ENCODE measurements around the gene ZNF611.
"Not testable (repeated sequence)": the region's sequence is repeated elsewhere in the genome, so short reads cannot be mapped to it uniquely, and the experiment has no call there.

The ZNF611 gene

GRCh38 chr19:52724701-52725514 lies 9.9 kb downstream of the ZNF611 start:
- Histone ChIP-seq H3K9me3 (replicated peaks in 1 of 2; ENCODE audit: control insufficient read depth in 2 of 2, insufficient read depth in 1 of 2, low read depth in 1 of 2, low read length in 2 of 2) (peaks cover 5 to 30% of the 10 kb centered on the region in 2 donors), H3K4ac (ENCODE audit: low read length) (no peak overlapping the region), H2BK5ac (ENCODE audit: low read length) (no peak overlapping the region), H3K14ac (ENCODE audit: low read length) (no peak overlapping the region), H2BK120ac (ENCODE audit: low read depth, low read length) (no peak overlapping the region), H3K36me3 (replicated peaks in 1 of 2; ENCODE audit: control insufficient read depth in 2 of 2, insufficient read depth in 2 of 2, low read length in 2 of 2) (peaks cover 8 to 79% of the 10 kb centered on the region in 2 donors), H4K8ac (ENCODE audit: low read depth, low read length) (no peak overlapping the region), H3K4me2 (ENCODE audit: insufficient read depth, low read length, poor library complexity, severe bottlenecking) (no peak overlapping the region), H2AK5ac (ENCODE audit: low read depth, low read length) (no peak overlapping the region), H3K18ac (ENCODE audit: low read length) (no peak overlapping the region), H3K9ac (ENCODE audit: low read depth, low read length, poor library complexity) (no peak overlapping the region), H2BK15ac (ENCODE audit: low read length) (no peak overlapping the region), H4K91ac (ENCODE audit: low read depth, low read length, poor library complexity) (no peak overlapping the region), H3K23ac (ENCODE audit: low read depth, low read length, poor library complexity) (peak overlapping the region; percentile 11), H3K27me3 (ENCODE audit: control insufficient read depth in 3 of 3, insufficient read depth in 3 of 3, low read depth in 1 of 3, low read length in 3 of 3) (no peaks in the 10 kb centered on the region), H3K4me3 (ENCODE audit: low read length in 2 of 2) (peak overlapping the region in 1 of 2 donors; percentile 40), H2BK12ac (ENCODE audit: low read length) (no peak overlapping the region), H2AFZ (ENCODE audit: low read length) (no peak overlapping the region), H3K4me1 (ENCODE audit: control insufficient read depth in 2 of 2, insufficient read depth in 1 of 2, low read depth in 1 of 2, low read length in 2 of 2) (no peaks in the 10 kb centered on the region), H3K27ac (replicated peaks; ENCODE audit: low read length) (no peak overlapping the region), H3K79me1 (ENCODE audit: low read depth, low read length) (peaks cover 5% of the 10 kb centered on the region)
- DNase-seq (ENCODE audit: low spot score): no peak
- no CpG with 5 or more reads among the region's 23 CpGs for WGBS, 2 donors (ENCODE audit: extremely low coverage in 2 of 2, insufficient read length in 2 of 2, insufficient replicate concordance in 1 of 2)

GRCh38 chr19:52723907-52724598 lies 10.8 kb downstream of the ZNF611 start:
- H3K27ac ChIP-seq (replicated peaks; ENCODE audit: low read length); H2BK12ac ChIP-seq (ENCODE audit: low read length); H3K27me3 ChIP-seq (ENCODE audit: control insufficient read depth in 3 of 3, insufficient read depth in 3 of 3, low read depth in 1 of 3, low read length in 3 of 3); H4K91ac ChIP-seq (ENCODE audit: low read depth, low read length, poor library complexity); H3K23ac ChIP-seq (ENCODE audit: low read depth, low read length, poor library complexity); H2BK5ac ChIP-seq (ENCODE audit: low read length); H4K8ac ChIP-seq (ENCODE audit: low read depth, low read length); H2BK15ac ChIP-seq (ENCODE audit: low read length); H2AK5ac ChIP-seq (ENCODE audit: low read depth, low read length); H3K18ac ChIP-seq (ENCODE audit: low read length); H3K14ac ChIP-seq (ENCODE audit: low read length); H2BK120ac ChIP-seq (ENCODE audit: low read depth, low read length); H2AFZ ChIP-seq (ENCODE audit: low read length); H3K4ac ChIP-seq (ENCODE audit: low read length); H3K4me3 ChIP-seq (ENCODE audit: low read length in 2 of 2); H3K9ac ChIP-seq (ENCODE audit: low read depth, low read length, poor library complexity); H3K4me2 ChIP-seq (ENCODE audit: insufficient read depth, low read length, poor library complexity, severe bottlenecking); DNase-seq (ENCODE audit: low spot score); H3K79me1 ChIP-seq (ENCODE audit: low read depth, low read length); H3K4me1 ChIP-seq (ENCODE audit: control insufficient read depth in 2 of 2, insufficient read depth in 1 of 2, low read depth in 1 of 2, low read length in 2 of 2): not testable (repeated sequence)
- H3K36me3 ChIP-seq (replicated peaks in 1 of 2; ENCODE audit: control insufficient read depth in 2 of 2, insufficient read depth in 2 of 2, low read length in 2 of 2): peaks cover 8 to 80% of the 10 kb centered on the region in 2 donors
- WGBS, 2 donors (ENCODE audit: extremely low coverage in 2 of 2, insufficient read length in 2 of 2, insufficient replicate concordance in 1 of 2): 100% methylated on average over 1 of the region's 9 CpGs
- H3K9me3 ChIP-seq (replicated peaks in 1 of 2; ENCODE audit: control insufficient read depth in 2 of 2, insufficient read depth in 1 of 2, low read depth in 1 of 2, low read length in 2 of 2): peaks cover 5 to 33% of the 10 kb centered on the region in 2 donors

- Histone ChIP-seq H3K4me1 (ENCODE audit: control insufficient read depth in 2 of 2, insufficient read depth in 1 of 2, low read depth in 1 of 2, low read length in 2 of 2) (no peaks in the 10 kb centered on the region), H3K18ac (ENCODE audit: low read length) (no peak overlapping the region), H3K4ac (ENCODE audit: low read length) (no peak overlapping the region), H3K9ac (ENCODE audit: low read depth, low read length, poor library complexity) (no peak overlapping the region), H3K14ac (ENCODE audit: low read length) (no peak overlapping the region), H3K4me2 (ENCODE audit: insufficient read depth, low read length, poor library complexity, severe bottlenecking) (no peak overlapping the region), H4K91ac (ENCODE audit: low read depth, low read length, poor library complexity) (no peak overlapping the region), H3K23ac (ENCODE audit: low read depth, low read length, poor library complexity) (no peak overlapping the region), H3K9me3 (replicated peaks in 1 of 2; ENCODE audit: control insufficient read depth in 2 of 2, insufficient read depth in 1 of 2, low read depth in 1 of 2, low read length in 2 of 2) (peaks cover 5 to 23% of the 10 kb centered on the region in 2 donors), H2BK120ac (ENCODE audit: low read depth, low read length) (no peak overlapping the region), H3K27ac (replicated peaks; ENCODE audit: low read length) (no peak overlapping the region), H3K27me3 (ENCODE audit: control insufficient read depth in 3 of 3, insufficient read depth in 3 of 3, low read depth in 1 of 3, low read length in 3 of 3) (no peaks in the 10 kb centered on the region), H2BK15ac (ENCODE audit: low read length) (no peak overlapping the region), H2AFZ (ENCODE audit: low read length) (no peak overlapping the region), H4K8ac (ENCODE audit: low read depth, low read length) (no peak overlapping the region), H3K36me3 (replicated peaks in 1 of 2; ENCODE audit: control insufficient read depth in 2 of 2, insufficient read depth in 2 of 2, low read length in 2 of 2) (peaks cover 8 to 68% of the 10 kb centered on the region in 2 donors), H2BK5ac (ENCODE audit: low read length) (no peak overlapping the region), H2AK5ac (ENCODE audit: low read depth, low read length) (no peak overlapping the region), H3K4me3 (ENCODE audit: low read length in 2 of 2) (no peak overlapping the region), H3K79me1 (ENCODE audit: low read depth, low read length) (no peaks in the 10 kb centered on the region), H2BK12ac (ENCODE audit: low read length) (no peak overlapping the region)
- DNase-seq (ENCODE audit: low spot score): no peak
- no CpG with 5 or more reads among the region's 7 CpGs for WGBS, 2 donors (ENCODE audit: extremely low coverage in 2 of 2, insufficient read length in 2 of 2, insufficient replicate concordance in 1 of 2)
These were observed 12.5 kb downstream of the ZNF611 start for GRCh38 chr19:52722062-52723003.
